GM18502 (cell line): Measurements from ENCODE around the gene LTBP2.
"Not testable (repeated sequence)": the region's sequence is repeated elsewhere in the genome, so short reads cannot be mapped to it uniquely, and the experiment has no call there.

Experiments used
- ATAC-seq: cut with Tn5 transposase; IDR thresholded peaks from one replicate; pipeline ENCODE4 v1.9.1; 2021; ENCODE audit warnings: mild to moderate bottlenecking; ENCODE audit not compliant: unreplicated experiment, poor library complexity

The LTBP2 gene

GRCh38 chr14:74468513-74468912 lies 143.5 kb downstream of the LTBP2 start:
- no peak for ATAC-seq

GRCh38 chr14:74465335-74465734 lies 146.7 kb downstream of the LTBP2 start:
- ATAC-seq, result no peak

- ATAC-seq, result no peak
Observed at GRCh38 chr14:74464785-74465184, 147.3 kb downstream of the LTBP2 start.

GRCh38 chr14:74463697-74464096 lies 148.3 kb downstream of the LTBP2 start:
- ATAC-seq, result no peak

GRCh38 chr14:74462993-74463392 lies 149.0 kb downstream of the LTBP2 start:
- no peak for ATAC-seq

GRCh38 chr14:74459976-74460375 lies 152.1 kb downstream of the LTBP2 start:
- ATAC-seq, result no peak

- no peak for ATAC-seq
Observed at GRCh38 chr14:74459289-74459946, 152.6 kb downstream of the LTBP2 start.

GRCh38 chr14:74457565-74457895 lies 154.5 kb downstream of the LTBP2 start:
- no peak for ATAC-seq

GRCh38 chr14:74456684-74457564 lies 155.1 kb downstream of the LTBP2 start:
- ATAC-seq, result no peak

- not testable (repeated sequence) for ATAC-seq
Observed at GRCh38 chr14:74454397-74454796, 157.6 kb downstream of the LTBP2 start.
